ENCODE results near the gene BET1L.
A peak's percentile ranks its signal among the peaks of the same experiment; 100 is the strongest.
"Not testable (repeated sequence)": the region's sequence is repeated elsewhere in the genome, so short reads cannot be mapped to it uniquely, and the experiment has no call there.

BET1L gene

DNA sequence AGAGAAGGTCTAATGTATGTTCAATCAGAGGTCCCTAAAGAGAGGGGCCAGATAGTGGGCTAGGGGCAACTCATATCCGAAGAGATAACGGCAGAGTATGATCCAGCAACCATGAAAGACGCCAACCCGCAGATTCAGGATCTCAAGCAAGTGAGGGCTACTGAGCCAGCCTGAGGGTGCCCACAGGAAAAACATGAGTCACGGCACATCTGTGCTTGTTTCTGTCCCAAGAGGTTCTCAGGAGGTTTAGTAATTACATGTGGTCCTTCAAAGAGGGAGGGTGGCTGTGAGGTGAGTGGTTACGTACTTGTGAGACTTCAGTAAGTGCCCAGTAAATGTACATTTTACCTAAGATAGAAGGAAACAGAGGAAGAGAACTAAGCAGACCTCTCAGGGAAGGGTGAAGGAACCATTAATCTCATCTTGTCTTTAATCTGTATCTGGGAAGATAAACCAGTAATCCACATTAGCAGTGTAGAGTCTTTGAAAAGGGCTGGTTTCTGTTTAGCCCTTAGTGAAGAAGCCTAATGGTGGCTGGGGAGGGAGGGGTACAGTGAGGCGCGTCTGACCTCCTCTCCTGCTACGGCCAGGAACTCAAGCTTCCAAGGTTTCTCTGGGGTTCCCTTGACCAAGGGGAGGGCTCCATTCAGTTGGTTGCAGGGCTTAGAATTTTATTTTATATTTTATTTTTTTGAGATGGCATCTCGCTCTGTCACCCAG is 18.7 kb upstream of the BET1L start:
- DNase-seq: peak in 1 of 2 experiments; percentile 20

- no peak for DNase-seq
Measured at GRCh38 chr11:224424-224823, 17.2 kb upstream of the BET1L start.

DNA sequence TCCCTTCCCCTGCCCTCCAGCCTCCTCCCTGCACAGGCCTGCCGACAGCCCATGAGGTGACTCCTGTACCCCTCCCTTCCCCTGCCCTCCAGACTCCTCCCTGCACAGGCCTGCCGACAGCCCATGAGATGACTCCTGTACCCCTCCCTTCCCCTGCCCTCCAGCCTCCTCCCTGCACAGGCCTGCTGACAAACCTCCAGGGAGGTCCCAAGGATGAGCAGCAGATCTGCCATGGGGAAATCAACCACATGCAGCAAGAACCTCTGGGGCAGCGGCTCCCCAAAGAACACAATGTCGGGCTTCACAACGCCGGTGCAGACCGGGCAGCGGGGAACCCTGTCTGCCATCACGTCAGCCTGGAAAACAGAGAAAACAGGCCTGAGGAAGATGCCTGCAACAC is 16.7 kb upstream of the BET1L start:
- no peak for DNase-seq

DNA sequence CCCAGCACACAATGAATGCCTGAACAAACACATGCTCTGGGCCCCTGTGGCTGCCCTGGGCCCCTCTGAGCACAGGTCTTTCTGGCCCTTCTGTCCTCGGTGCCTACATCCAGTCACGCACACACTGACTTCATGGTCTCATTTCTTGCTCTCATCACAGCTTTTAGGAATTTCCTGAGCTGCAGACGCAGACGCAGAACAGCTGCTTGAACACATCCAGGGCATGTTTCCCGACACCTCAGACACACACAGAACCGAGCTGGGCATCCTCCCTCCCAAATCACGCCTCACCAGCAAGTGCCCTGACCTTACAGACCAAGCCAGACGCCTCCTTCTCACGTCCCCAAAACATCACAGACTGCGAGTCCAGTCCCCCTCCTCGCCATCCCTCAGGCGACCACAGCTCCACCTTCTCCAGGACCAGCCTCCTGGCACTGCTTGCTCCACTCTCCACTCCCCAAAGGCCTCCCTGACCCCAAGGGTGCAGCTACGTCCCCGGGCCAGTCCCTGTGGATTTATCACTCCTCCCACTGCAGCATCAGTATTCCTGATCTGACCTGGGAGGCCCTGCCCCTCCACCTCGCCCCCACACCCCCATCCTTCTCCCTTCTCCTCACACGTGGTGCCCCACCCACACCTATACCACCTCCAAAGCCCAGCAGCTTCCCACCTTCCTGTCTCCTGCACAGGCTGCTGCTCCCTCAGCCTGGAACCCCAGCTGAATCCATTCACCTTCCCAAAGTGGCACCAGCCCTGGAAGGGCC is 16.0 kb upstream of the BET1L start:
- DNase-seq: no peak

DNA sequence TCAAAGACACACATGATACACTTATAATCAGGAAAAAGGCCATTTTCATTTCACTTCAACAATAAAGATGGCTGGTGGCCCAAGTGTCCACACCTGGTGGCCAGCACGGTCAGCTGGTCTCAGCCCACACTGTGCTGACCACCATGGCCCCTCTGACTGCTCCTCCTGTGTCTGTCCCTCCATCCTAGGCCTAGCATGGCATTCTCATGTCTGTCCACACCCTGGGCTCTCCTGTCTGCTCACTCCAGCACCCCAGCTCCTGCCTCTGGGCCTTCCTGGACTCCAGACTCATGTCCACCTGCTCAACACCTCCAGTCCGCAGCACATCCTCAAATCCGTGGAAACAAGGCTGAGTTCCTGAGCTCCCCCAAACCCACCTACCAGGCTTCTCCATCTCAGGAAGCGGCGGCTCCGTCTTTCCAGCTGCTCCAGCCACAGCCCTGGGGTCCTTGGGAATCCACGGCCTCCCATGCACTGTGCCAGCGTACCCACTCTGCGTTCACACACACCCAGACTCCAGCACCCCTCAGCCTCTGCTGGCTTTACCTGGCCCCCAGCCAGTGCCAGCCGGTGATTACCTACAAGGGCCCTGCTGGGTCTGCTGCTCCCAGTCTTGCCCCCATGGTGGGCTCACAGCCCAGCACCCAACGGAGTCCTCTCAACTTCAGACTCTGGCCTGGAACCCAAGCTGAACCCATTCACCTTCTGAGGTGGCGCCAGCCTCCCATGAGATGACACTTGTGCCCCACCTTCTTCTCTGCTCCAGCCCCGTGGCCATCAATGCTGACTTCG is 15.0 kb upstream of the BET1L start:
- DNase-seq: no peak

GRCh38 chr11:221539-221938 is 14.3 kb upstream of the BET1L start:
- no peak for DNase-seq

- DNase-seq: not testable (repeated sequence)
Measured at GRCh38 chr11:220641-221215, 13.5 kb upstream of the BET1L start.

- DNase-seq: no peak
Measured at GRCh38 chr11:218815-219593, 11.8 kb upstream of the BET1L start.

GRCh38 chr11:217704-218103 is 10.5 kb upstream of the BET1L start:
- no peak for DNase-seq

DNA sequence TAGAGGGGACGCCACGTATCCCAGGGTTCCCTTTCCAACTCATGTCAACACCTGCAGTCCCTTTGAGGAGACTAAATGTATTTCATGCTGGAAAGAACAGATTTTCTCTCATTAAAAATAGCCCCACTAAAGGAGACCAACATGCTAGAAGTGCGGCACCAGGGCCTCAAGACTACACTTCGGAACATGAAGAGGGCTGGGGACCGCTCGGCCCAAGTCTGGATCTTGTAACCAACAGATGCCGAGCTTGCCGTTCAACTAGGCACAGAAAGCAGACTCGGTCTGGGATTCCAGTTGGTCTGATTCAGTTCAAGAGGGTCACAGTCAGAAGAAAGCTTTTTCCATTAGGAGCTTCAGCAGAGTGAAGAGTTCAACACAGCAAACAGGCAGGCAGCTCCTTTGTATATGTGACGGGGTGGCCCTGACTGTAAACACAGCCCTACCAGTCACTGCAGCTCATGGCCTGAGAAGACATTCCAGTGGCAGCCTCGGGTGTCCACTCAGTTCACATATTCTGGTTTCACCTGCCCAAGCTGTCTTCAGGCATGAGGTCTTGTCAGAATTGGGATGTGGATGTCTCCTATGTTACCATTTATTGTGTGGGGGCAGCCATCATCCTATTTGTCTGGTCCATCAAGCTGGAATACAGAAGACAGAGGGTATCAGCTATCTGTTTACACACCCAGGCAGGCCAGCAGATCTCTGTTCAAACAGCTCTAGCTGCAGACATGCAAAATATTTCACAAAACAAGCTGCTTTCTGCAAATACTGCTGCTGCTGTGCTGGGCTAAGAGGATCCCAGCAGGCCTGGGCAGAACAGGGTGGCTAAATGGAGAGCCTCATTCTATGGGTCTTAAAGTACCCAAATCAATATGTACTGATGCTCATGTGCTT is 9.1 kb upstream of the BET1L start:
- no peak for DNase-seq

DNA sequence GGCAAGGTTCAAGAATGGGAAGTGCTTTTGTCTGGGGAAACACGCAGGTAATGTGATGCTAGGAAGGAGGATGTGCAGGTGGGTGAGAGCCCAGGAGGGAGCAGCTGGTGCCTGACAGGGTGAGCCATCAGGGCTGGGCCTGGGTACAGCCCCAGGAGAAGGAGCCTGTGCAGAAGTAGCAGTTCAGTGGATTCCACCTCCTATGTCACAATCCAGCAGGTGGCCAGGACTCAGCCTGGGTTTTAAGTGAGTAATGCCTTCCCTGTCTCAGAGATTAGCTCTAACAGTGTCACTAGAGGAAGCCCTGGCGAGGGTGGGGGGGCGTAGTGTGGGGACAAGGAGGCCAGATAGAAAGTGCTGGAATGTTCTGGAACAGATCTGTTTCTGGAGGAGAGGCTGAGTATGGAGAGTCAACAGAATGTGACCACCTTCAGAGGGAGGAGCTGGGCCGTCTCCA is 8.4 kb upstream of the BET1L start:
- no peak for DNase-seq

DNA sequence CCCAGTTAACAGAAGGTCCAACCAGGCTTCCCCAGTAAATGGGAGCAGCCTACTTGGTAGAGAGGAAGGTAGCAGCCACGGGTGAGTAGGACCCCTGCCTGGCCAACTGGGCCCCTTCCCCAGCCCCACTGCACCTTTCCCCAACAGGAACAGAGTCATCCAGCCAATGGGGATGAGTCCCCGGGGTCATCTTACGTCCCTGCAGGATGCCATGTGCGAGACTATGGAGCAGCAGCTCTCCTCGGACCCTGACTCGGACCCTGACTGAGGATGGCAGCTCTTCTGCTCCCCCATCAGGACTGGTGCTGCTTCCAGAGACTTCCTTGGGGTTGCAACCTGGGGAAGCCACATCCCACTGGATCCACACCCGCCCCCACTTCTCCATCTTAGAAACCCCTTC is 6.9 kb upstream of the BET1L start:
- DNase-seq: no peak

- no peak for DNase-seq
Measured at GRCh38 chr11:213111-213510, 5.9 kb upstream of the BET1L start.

- no peak for DNase-seq
Measured at GRCh38 chr11:212150-213100, 5.2 kb upstream of the BET1L start.

- no peak for DNase-seq
Measured at GRCh38 chr11:211741-212140, 4.5 kb upstream of the BET1L start.

DNA sequence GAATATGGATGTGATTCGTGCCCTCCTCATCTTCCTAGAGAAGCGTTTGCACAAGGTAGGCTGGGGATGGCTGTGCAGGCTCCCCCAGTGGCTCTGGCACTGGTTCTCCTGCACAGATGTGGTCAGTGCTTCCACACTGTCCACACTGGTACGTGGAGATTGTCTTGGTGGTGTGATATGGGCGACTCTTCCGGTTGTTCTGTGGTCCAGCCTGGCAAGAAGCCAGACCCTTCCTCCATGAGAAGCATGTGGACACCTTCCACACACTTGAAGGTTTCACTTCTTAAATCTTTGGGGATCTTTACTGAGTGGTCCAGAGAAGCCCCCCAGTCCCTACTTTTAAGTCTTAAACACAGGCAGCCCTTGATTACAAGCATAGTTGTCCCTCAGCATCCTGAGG is 4.1 kb upstream of the BET1L start:
- DNase-seq: no peak

DNA sequence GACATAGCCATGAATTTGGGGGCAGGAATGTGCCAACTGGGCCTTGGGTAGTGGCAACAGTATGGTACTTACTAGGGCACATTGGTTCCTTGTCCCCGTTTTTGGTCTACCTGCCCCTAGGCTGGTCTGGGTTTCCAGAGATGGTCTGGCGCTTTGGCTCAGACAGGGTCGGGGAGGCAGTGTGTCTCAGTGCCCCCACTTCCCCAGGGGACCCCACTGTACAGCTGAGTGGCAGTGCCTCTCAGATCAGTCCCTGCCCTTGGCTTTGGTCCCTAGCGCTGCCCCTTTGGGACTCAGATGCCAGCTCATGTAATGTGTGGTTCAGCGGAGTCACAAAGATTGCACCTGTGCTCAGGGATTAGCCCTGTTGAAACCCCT is 3.6 kb upstream of the BET1L start:
- DNase-seq: no peak

DNA sequence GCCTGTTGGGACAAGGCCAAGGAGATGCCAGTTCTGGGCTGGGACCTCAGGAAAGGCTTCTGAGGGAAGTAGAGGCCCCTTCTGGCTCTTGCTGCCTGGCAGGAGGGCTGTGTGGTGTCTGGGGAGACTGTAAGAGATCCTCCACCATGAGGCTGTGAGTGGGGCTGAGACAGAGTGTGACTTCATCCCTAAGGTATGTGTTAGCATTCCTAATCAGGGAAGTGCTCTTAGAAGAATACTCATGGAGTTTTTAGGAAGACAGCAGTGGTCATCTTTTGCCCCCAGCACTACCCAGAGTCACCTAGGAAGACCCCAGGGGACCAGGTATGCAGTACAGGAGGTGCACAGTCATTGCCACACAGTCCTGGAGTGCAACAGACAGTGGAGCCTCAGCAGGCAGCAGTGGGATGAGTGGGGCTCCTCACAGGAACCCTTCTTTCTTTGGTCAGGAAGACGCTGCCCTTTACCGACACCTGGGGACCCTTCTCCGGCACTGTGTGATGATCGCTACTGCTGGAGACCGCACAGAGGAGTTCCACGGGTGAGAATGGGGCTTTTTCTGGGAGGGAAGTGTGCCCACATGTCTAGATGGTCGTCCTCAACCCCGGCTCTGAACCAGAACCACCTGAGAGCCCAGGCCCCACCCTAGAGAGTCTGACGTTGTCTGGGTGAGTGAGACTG is 3.1 kb upstream of the BET1L start:
- no peak for DNase-seq

GRCh38 chr11:209275-210121 is 2.3 kb upstream of the BET1L start:
- no peak for DNase-seq

Data from Kasumi-1 (cell line).